Heart left ventricle (tissue), 16 donors: Measurements from ENCODE around the gene WNT11. TPM values are rescaled to one million over a fixed set of nuclear protein-coding genes. Genes with fewer than 3 reads are reported as not detected.
A peak's percentile ranks its signal among the peaks of the same experiment; 100 is the strongest.

Source experiments
- ATAC-seq, 4 donors: fragments of 200-7000 bp; cut with Tn5 transposase; one replicate each; pipeline ENCODE4 v1.9.1; 2020 to 2022; ENCODE audit warnings: moderate library complexity in 4 of 4, mild to moderate bottlenecking in 3 of 4, moderate number of reproducible peaks in 1 of 4
- DNase-seq, 5 donors: peaks; one replicate each; pipeline ENCODE4 v3.0.0-alpha.2; 2020
- H3K27ac ChIP-seq, 12 donors: fragments of 200-600 bp; sonication (generic) in 4 of 12; one replicate each; pipeline versions ENCODE4 v1.5.0 to v1.8.0; 2016 to 2022; ENCODE audit warnings: mild to moderate bottlenecking in 2 of 12
- H3K27me3 ChIP-seq, 9 donors: fragments of 200-600 bp; sonication (generic) in 2 of 9; one replicate each; pipeline versions ENCODE4 v1.5.1 to v1.8.0; 2016 to 2022; ENCODE audit warnings: mild to moderate bottlenecking in 3 of 9
- H3K36me3 ChIP-seq, 9 donors: fragments of 200-600 bp; sonication (generic) in 2 of 9; one replicate each; pipeline versions ENCODE4 v1.5.0 to v1.8.0; 2018 to 2022; ENCODE audit warnings: mild to moderate bottlenecking in 2 of 9
- H3K4me1 ChIP-seq, 12 donors: fragments of 200-600 bp; sonication (generic) in 4 of 12; one replicate each; pipeline versions ENCODE4 v1.5.0 to v1.8.0; 2016 to 2022; ENCODE audit warnings: mild to moderate bottlenecking in 3 of 12
- H3K4me3 ChIP-seq, 12 donors: fragments of 200-600 bp; sonication (generic) in 4 of 12; one replicate each; pipeline versions ENCODE4 v1.5.0 to v1.8.0; 2017 to 2022; ENCODE audit warnings: mild to moderate bottlenecking in 9 of 12, moderate library complexity in 4 of 12
- H3K9me3 ChIP-seq, 12 donors: fragments of 200-600 bp; sonication (generic) in 4 of 12; one replicate each; pipeline versions ENCODE4 v1.5.0 to v1.8.0; 2016 to 2022; ENCODE audit warnings: mild to moderate bottlenecking in 1 of 12
- POLR2A ChIP-seq, 2 donors: fragments of 450-650 bp; IDR thresholded peaks; one replicate each; pipeline ENCODE4 v1.6.1; 2017; ENCODE audit warnings: antibody characterized with exemption in 2 of 2, mild to moderate bottlenecking in 2 of 2, moderate library complexity in 2 of 2
- WGBS, 4 donors: extraction: QIAGEN DNeasy Blood & Tissue Kit in 2 of 4; methylation state at CpG; one replicate each; pipeline versions ENCODE4 v1.1.5 to v1.1.7; 2013 to 2018; 5-methylcytosine and 5-hydroxymethylcytosine counted together
- intact Hi-C, 10 donors: fragments of 100-400 bp; cut with DNase I; formaldehyde crosslinking; loops; one replicate each; pipeline versions ENCODE4 v1.11.1 to v1.14.2; 2022
- polyA plus RNA-seq, 2 donors: library from polyadenylated mRNA; stranded (reverse); fragments of 200-250 nt; gene quantifications; one replicate each; pipeline ENCODE4 v1.2.3, GENCODE V29; 2013
- total RNA-seq, 9 donors: library from RNA; depleted of rRNA in 2 of 9; stranded (reverse); fragments of >200 nt in 2 of 9; fragmentation: NEBNext Ultra II Directional in 3 of 9; extraction: Animal tissue kit (Norgen Biotek cat#: 25700) in 3 of 9; gene quantifications; one replicate each; pipeline versions ENCODE4 v1.1.0 to v1.2.4, GENCODE V29; 2016 to 2023
- TF ChIP-seq, protein P1 (sequence below), 12 donors: fragments of 200-600 bp; sonication (generic) in 4 of 12; IDR thresholded peaks; one replicate each; pipeline versions ENCODE4 v1.5.0 to v1.8.0; 2018 to 2022; ENCODE audit warnings: antibody characterized with exemption in 12 of 12, mild to moderate bottlenecking in 5 of 12
- donor health status: ischemic (EF 13 %, LVEDD 7.1; RV severe dilation, severe dysfunction).
- donor health status: healthy with polysubstance abuse.
- donor health status: DM: no; HTN: yes; CAD: no.
- donor health status: DM: no; HTN: no; CAD: no.
- donor health status: ischemic (EF 25% LVEDD 6.9; RV normal size, moderate dysfunction).
- donor health status: ischemic (EF 25% LVEDD 5.7; RV mildly dilated, moderate dysfunction).
- donor health status: healthy.
- donor health status: DM: yes; HTN: yes; CAD: no.
- donor health status: ischemic (EF 35%, LVEDD 5.7; RV mildly dilated, moderate dysfunction).
- donor health status: nonischemic (EF 11% LVEDD 7.7; RV severe dilation, severe dysfunction).
- donor health status: DM: yes; HTN: yes; CAD: no.
- donor health status: PGD.
- donor health status: ischemic (EF 29% LVEDD 5.4; RV normal size, mild dysfunction).
- donor health status: nonischemic (EF 23%, LVEDD 6.1; RV moderate dilation, normal function).

WNT11 gene
- total and polyA plus RNA-seq, 11 donors: 3.8 to 20.9 (median 8.1) TPM

DNA sequence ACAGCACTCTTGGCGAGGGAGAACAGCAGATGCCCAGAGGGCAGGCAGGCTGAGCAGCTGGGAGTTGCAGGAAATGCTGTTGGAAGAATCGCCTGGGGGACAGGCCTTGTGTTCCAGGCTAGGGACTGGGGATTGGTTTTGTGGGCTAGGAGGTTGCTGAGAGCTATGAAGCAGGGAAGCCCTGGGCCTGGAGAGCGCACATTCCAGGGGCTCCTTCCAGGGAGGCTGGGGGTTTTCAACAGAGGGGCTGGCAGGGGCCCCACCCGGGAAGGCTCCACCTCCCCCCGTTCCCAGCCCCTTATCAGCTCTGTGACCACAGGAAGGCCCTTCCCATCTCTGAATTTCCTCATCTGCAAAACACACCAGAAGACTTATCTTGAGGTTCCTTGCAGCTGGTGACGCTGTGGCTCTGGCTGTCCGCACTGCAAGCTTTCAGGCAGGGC lies 21.7 kb downstream of the WNT11 start:
- DNase-seq (no peak), ATAC-seq (peak in 3 of 4 donors; percentile 20 to 63 (median 27))

DNA sequence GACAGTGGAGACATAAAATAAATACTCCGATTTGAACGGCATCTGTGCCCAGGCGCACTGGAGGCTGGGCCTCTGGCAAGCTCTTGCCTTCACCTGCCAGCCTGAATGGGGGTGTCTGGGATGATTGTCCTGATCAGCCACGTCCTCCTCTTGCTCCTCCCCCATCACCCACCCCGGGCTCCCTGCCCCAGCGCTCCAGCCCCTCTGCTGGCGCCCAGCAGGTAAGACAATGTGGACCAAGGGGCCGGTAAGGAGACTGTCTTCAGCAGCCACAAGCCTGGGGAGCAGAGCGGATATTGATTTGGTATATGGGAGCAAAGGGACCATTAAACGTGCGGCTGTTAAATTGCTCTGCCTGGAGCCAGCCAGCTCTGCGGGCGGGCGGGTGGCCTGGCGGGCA lies 24.9 kb downstream of the WNT11 start:
- ATAC-seq: no peak
- H3K27me3 ChIP-seq: no peaks in the 10 kb centered on the region
- no peaks in the 10 kb centered on the region for H3K36me3 ChIP-seq
- intact Hi-C loops: no loop called here
- H3K4me3 ChIP-seq: no peak overlapping the region
- no peak overlapping the region for H3K27ac ChIP-seq
- DNase-seq: no peak
- TF ChIP-seq POLR2A (IDR thresholded peaks at IDR 0.05): no peak
- TF ChIP-seq, protein P1, sequence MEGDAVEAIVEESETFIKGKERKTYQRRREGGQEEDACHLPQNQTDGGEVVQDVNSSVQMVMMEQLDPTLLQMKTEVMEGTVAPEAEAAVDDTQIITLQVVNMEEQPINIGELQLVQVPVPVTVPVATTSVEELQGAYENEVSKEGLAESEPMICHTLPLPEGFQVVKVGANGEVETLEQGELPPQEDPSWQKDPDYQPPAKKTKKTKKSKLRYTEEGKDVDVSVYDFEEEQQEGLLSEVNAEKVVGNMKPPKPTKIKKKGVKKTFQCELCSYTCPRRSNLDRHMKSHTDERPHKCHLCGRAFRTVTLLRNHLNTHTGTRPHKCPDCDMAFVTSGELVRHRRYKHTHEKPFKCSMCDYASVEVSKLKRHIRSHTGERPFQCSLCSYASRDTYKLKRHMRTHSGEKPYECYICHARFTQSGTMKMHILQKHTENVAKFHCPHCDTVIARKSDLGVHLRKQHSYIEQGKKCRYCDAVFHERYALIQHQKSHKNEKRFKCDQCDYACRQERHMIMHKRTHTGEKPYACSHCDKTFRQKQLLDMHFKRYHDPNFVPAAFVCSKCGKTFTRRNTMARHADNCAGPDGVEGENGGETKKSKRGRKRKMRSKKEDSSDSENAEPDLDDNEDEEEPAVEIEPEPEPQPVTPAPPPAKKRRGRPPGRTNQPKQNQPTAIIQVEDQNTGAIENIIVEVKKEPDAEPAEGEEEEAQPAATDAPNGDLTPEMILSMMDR (IDR thresholded peaks at IDR 0.05): no peak
- peaks cover 0 to 25% (median 16%) of the 10 kb centered on the region in 12 donors for H3K4me1 ChIP-seq
- no peaks in the 10 kb centered on the region for H3K9me3 ChIP-seq
- 96 to 99% (median 97%) methylated on average over 9 to 15 of the region's 15 CpGs for WGBS, 4 donors

More for the DNA sequence above, 21.7 kb downstream of the WNT11 start:
- Histone ChIP-seq H3K9me3 (no peaks in the 10 kb centered on the region), H3K27me3 (no peaks in the 10 kb centered on the region), H3K4me1 (peaks cover 0 to 36% (median 25%) of the 10 kb centered on the region in 12 donors), H3K27ac (peak overlapping the region in 10 of 12 donors; percentile 23 to 68 (median 48)), H3K4me3 (no peak overlapping the region), H3K36me3 (peaks cover 0 to 3% (median 0%) of the 10 kb centered on the region in 9 donors)
- WGBS, 4 donors: 41 to 57% (median 48%) methylated on average over 3 to 7 of the region's 7 CpGs
- intact Hi-C loops: no loop called here
- TF ChIP-seq, protein P1 (IDR thresholded peaks at IDR 0.05): no peak
- TF ChIP-seq POLR2A (IDR thresholded peaks at IDR 0.05): no peak

DNA sequence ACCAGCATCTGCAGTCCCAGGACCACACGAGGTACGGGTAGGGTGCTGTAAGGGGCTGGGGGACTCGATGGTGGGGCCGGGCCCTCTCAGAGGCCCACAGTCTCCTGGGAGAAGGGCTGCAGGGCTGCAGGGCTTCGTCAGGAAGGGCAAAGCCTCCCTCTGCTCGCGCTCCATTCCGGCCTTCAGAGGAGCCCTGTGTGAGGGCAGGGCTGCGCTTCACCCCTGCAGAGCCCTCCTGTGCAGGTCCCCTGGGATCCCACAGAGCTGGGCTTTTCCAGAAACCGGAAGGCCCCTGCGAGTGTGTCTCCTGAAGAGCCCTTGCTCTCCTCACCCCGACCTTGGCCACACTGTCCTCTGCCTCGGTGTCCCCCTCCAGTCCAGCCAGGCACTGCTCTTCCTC lies 27.2 kb downstream of the WNT11 start:
- peaks cover 0 to 3% (median under 1%) of the 10 kb centered on the region in 12 donors for H3K4me1 ChIP-seq
- no peaks in the 10 kb centered on the region for H3K27me3 ChIP-seq
- DNase-seq (no peak), ATAC-seq (no peak)
- WGBS, 4 donors: 77 to 90% (median 87%) methylated on average over 7 to 13 of the region's 13 CpGs
- H3K9me3 ChIP-seq: no peaks in the 10 kb centered on the region
- intact Hi-C loops: no loop called here
- no peak overlapping the region for H3K27ac ChIP-seq
- no peak for TF ChIP-seq POLR2A (IDR thresholded peaks at IDR 0.05)
- TF ChIP-seq, protein P1 (IDR thresholded peaks at IDR 0.05): no peak
- H3K4me3 ChIP-seq: no peak overlapping the region
- no peaks in the 10 kb centered on the region for H3K36me3 ChIP-seq

DNA sequence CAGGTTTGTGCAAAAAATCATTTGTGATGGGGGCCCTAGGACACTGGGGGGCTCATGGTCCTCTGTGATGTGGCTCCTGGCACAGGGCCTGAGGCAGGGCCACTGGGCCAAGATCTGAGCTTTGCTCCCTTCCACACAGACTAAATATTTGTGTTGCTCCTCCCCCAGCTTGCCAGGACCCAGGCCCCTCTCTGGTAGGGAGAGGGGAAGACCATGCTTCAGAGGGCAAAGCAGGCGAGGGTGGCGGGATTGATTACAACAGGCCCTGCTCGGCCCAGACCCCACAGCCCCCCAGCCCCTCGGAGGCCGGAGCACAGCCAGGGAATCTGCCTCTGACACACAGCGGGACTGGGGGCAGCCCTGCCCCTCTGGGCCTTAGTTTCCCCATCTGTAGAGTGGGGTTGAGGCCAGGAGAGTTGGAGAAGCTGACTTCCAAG lies 29.0 kb downstream of the WNT11 start:
- intact Hi-C loops: no loop called here
- whole genome bisulfite sequencing, 4 donors: 91 to 99% (median 93%) methylated on average over 5 to 6 of the region's 6 CpGs; no CpG with 5 or more reads in 1 of the 4 donors

More for the DNA sequence above, 29.0 kb downstream of the WNT11 start:
- H3K27ac ChIP-seq: no peak overlapping the region
- no peaks in the 10 kb centered on the region for H3K27me3 ChIP-seq
- no peak for DNase-seq
- H3K36me3 ChIP-seq: no peaks in the 10 kb centered on the region
- H3K9me3 ChIP-seq: no peaks in the 10 kb centered on the region
- H3K4me3 ChIP-seq: no peak overlapping the region
- TF ChIP-seq, protein P1 (IDR thresholded peaks at IDR 0.05): no peak
- no peak for TF ChIP-seq POLR2A (IDR thresholded peaks at IDR 0.05)
- no peaks in the 10 kb centered on the region for H3K4me1 ChIP-seq
- ATAC-seq: no peak
